HG03469 (cell line): ENCODE results near the gene SERGEF.
"Not testable (repeated sequence)": the region's sequence is repeated elsewhere in the genome, so short reads cannot be mapped to it uniquely, and the experiment has no call there.

Experiments
- ATAC-seq: cut with Tn5 transposase; IDR thresholded peaks from one replicate; pipeline ENCODE4 v1.9.1; 2021; ENCODE audit warnings: mild to moderate bottlenecking, moderate library complexity, moderate number of reproducible peaks; ENCODE audit not compliant: unreplicated experiment

Gene SERGEF

GRCh38 chr11:17868398-17868797 lies 144.4 kb downstream of the SERGEF start:
- not testable (repeated sequence) for ATAC-seq

DNA sequence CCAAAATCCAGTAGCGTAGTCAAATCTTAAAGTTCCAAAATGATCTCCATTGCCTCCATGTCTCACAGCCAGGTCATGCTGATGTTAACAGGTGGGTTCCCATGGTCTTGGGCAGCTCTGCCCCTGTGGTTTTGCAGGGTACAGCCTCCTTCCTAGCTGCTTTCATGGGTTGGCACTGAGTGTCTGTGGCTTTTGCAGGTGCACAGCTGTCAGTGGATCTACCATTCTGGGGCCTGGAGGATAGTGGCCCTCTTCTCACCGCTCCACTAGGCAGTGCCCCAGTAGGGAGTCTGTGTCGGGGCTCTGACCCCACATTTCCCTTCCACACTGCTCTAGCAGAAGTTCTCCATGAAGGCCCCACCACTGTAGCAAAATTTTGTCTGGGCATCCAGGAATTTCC lies 145.5 kb downstream of the SERGEF start:
- ATAC-seq: no peak

- ATAC-seq: no peak
These were observed 146.9 kb downstream of the SERGEF start for GRCh38 chr11:17865765-17866428.

GRCh38 chr11:17864478-17864941 lies 148.3 kb downstream of the SERGEF start:
- no peak for ATAC-seq

- no peak for ATAC-seq
These were observed 151.7 kb downstream of the SERGEF start for GRCh38 chr11:17861036-17861755.

- ATAC-seq: no peak
These were observed 153.3 kb downstream of the SERGEF start for GRCh38 chr11:17859552-17859951.

DNA sequence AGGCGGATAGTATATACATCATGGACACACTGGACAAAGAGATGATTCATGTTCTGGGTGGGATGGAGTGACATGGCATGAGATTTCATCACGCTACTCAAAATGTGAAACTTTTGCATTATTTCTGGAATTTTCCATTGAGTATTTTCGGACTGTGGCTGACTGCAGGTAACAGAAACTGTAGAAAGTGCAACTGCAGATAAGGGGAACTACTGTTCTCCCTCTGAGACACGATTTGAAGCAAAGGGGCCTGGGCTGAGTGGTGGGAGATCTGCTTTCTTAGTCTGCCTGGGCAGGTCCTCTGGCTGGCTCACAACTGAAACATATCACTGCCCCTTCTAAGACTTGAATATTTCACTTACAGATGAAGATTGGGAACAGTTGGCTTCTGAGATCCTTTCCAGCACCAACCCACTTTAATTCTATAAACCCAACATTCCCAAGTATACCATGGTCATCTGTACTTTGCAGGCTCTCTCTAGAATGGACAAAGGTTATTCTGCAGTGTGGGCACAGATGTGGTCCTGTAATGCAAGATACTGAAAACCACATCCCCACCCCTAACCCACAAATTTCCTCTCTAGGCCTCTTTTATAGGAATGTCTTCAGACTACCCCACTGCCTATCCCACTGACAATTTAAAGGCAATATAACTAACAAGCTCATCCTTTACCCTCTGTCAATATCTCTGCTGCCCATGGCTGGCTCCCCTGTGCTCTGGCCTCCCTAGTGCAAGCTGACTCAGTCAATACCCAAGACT lies 157.1 kb downstream of the SERGEF start:
- ATAC-seq: no peak

DNA sequence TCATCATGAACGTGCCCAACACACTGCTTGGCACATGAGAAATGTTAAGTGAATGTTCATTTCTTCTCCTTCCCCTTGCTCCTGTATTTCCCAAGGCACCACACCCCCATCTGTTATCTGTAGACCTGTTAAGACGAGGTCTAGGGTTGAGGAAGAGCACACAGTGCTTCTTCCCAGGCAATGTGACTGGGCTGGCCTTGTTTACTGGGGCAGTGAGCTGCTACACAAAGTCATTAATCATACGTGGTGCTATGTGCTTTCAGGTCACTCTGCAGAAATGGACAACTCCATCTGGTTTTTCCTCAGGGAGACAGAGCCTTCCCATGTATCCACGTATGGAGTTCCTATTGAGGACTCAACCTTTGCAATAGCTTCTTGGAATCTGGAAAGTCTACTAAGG lies 159.6 kb downstream of the SERGEF start:
- ATAC-seq: no peak

DNA sequence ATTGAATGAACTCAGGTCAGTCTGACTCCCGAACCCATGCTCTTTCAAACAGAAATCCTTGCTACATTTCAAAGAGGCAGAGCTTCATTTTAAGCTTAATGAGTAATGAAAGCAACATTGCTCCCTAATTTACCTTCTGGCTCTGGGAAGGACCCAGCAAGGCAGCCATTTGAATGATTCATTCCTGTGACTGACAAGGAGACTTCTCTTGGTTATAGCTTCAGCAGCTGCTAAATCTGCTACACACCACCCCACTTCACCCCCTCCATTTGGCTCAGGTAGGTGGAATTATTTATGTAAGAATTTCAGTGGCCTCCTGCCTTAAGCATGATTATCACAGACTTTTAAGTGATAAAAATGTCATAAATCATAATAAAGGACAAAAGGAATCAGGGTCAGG lies 160.6 kb downstream of the SERGEF start:
- no peak for ATAC-seq

DNA sequence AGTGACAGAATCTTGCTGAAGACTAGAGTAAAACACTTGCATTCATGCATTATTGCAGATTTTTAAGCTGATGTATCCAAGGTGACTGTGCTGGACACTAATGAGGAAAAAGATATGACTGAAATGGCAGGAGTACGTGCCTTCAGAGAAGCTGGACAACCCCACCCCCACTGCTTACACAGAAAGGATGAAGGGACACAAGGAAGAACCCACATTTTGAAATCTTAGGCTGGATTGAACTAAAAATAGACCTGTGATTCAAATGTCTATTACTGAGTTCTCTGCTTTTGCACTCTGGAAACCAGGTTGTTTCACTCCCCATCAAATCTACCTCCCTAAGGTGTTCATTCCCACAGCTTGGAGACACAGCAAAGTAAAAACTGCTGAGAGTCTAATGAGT lies 161.2 kb downstream of the SERGEF start:
- no peak for ATAC-seq

- ATAC-seq: no peak
These were observed 162.5 kb downstream of the SERGEF start for GRCh38 chr11:17850336-17850735.

- ATAC-seq: no peak
These were observed 164.1 kb downstream of the SERGEF start for GRCh38 chr11:17848715-17849114.

GRCh38 chr11:17846852-17847453 lies 165.9 kb downstream of the SERGEF start:
- ATAC-seq: no peak

- no peak for ATAC-seq
These were observed 167.4 kb downstream of the SERGEF start for GRCh38 chr11:17845431-17845881.

DNA sequence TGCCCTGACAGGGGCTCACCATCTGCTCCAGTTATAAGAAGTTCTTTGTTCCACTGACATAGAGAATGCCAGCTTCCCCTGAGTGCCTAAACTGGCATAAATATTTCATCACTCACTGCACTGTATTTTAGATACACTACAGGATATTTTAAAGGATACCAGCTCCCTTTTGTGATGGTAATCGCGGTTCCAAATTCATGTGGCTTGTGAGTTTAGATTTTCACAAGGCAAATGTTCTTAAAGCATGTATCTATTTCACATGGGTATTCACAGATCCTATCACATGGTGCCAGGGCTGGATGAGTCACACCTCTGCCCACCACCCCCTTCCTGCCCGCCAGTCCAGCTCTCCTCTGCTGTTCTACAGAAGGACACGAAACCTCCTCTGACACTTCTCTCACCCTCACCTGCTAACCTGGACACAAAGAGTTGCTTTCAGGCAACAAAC lies 172.7 kb downstream of the SERGEF start:
- ATAC-seq: no peak

DNA sequence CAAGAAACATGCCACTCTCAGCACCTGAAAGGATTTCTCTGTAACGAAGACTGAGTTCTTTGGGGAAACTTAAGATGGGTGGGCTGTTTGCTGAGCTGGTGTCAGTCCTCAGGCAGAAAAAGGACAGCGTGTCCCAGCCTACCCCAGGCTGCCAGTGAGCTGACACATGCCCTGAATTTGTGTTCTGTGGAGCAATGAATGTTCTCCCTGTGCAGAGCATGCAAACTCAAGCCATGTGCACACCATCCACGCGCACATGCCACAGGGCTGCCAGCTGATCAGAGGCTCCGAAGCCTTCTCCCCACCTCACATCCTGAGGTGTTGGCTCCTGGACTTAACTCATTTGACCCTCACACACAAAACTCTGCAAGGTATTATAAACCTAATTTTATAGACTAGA lies 173.4 kb downstream of the SERGEF start:
- no peak for ATAC-seq

DNA sequence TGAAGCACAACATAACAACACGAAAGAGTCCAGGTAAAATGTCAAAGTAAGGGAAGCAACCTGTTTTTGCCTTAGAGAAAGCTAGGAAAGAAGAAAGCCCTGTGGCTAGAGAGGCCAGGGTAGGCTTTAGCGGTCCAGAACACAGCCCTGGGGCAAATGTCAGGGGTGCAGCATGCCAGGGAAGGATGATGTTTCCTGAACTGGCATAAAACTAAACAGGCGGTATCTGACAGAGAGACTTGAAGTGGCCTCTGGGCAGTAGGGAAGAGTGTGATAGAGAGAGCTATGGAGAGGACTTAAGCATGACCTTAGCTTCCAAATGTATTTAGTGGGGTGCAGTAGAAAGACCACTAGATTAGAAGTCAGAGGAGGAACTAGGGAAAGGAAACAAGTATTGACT lies 174.7 kb downstream of the SERGEF start:
- no peak for ATAC-seq

DNA sequence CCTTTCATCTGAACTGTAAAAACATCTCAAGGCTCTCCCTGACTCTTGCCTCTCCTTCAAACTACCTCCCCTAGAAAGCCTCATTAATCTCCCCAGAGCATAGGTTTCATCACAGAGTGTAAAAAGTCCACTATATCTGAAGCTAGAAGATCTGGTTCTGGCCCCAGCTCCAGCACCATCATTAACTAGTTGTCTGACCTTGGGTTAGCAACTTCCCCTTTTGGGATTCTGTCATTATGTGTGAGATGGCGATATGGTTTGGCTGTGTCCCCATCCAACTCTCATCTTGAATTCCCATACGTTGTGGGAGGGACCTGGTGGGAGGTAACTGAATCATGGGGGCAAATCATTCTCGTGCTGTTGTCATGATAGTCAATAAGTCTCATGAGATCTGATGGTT lies 181.0 kb downstream of the SERGEF start:
- no peak for ATAC-seq

DNA sequence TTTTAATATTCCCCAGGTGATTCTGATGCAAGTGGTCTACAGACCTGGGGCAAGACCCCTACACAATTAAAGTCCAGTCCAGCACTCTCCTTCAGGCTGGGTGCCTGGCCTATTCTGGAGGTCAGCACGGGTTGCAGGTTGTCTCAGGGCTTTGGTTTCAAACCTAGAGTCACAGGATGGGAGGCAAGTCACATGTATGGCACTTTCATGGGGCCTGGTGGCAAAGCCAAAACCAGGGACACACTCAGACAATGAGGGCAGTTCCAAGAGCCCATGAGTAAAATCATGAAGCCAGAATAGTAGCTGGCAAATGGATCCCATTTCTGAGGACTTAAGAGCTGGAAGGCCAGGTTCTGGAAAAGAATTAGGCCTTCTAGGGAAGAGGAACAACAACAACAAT lies 181.6 kb downstream of the SERGEF start:
- ATAC-seq: no peak

- ATAC-seq: no peak
These were observed 184.5 kb downstream of the SERGEF start for GRCh38 chr11:17828311-17828751.

- ATAC-seq: no peak
These were observed 185.8 kb downstream of the SERGEF start for GRCh38 chr11:17827006-17827405.
